Mesenchymal stem cell (in vitro differentiated cells and primary cell): ENCODE measurements around the gene DHDH.

ENCODE experiments used
- DNase-seq: peaks from one replicate; pipeline ENCODE4 v3.0.0-alpha.2; 2013
- H2AFZ ChIP-seq: one replicate; pipeline ENCODE4 v1.6.1; 2013; ENCODE audit warnings: low read depth, mild to moderate bottlenecking, control low read depth, inconsistent platforms, low read length, moderate library complexity
- H2AK5ac ChIP-seq: 2 replicates; pipeline ENCODE4 v1.6.1; 2013; ENCODE audit warnings: low read length, moderate library complexity, mild to moderate bottlenecking, inconsistent platforms; ENCODE audit not compliant: severe bottlenecking
- H2BK120ac ChIP-seq: one replicate; pipeline ENCODE4 v1.6.1; 2013; ENCODE audit warnings: low read depth, mild to moderate bottlenecking, inconsistent platforms, low read length, moderate library complexity
- H2BK12ac ChIP-seq, 2 experiments: one replicate each; pipeline ENCODE4 v1.6.1; 2013; ENCODE audit warnings: inconsistent platforms in 2 of 2, low read length in 2 of 2, mild to moderate bottlenecking in 2 of 2, moderate library complexity in 2 of 2, control low read depth in 1 of 2
- H2BK15ac ChIP-seq: one replicate; pipeline ENCODE4 v1.6.1; 2013; ENCODE audit warnings: mild to moderate bottlenecking, low read depth, inconsistent platforms; ENCODE audit not compliant: poor library complexity, severe bottlenecking
- H2BK5ac ChIP-seq: 2 replicates; pipeline ENCODE4 v1.6.1; 2013; ENCODE audit warnings: low read depth, mild to moderate bottlenecking, low read length, control low read depth, inconsistent platforms; ENCODE audit not compliant: poor library complexity, severe bottlenecking
- H3K14ac ChIP-seq, 2 experiments: one replicate each; pipeline ENCODE4 v1.6.1; 2013; ENCODE audit warnings: inconsistent platforms in 2 of 2, low read length in 2 of 2, control low read depth in 1 of 2, mild to moderate bottlenecking in 1 of 2, moderate library complexity in 1 of 2
- H3K18ac ChIP-seq, 2 experiments: one replicate each; pipeline ENCODE4 v1.6.1; 2013; ENCODE audit warnings: inconsistent platforms in 2 of 2, low read length in 2 of 2, control low read depth in 1 of 2, low read depth in 1 of 2, mild to moderate bottlenecking in 1 of 2
- H3K23ac ChIP-seq, 2 experiments: one replicate each; pipeline ENCODE4 v1.6.1; 2013; ENCODE audit warnings: inconsistent platforms in 2 of 2, low read length in 2 of 2, mild to moderate bottlenecking in 2 of 2, moderate library complexity in 2 of 2, control low read depth in 1 of 2
- H3K27ac ChIP-seq: 2 replicates; pipeline ENCODE4 v1.5.1; 2013; ENCODE audit warnings: mild to moderate bottlenecking, moderate library complexity, low read length, control low read depth, inconsistent platforms; ENCODE audit not compliant: poor library complexity, severe bottlenecking
- H3K27me3 ChIP-seq, 2 experiments: 2 replicates each; pipeline versions ENCODE4 v1.6.1 to v1.7.0; 2013; ENCODE audit warnings: low read length in 2 of 2, mild to moderate bottlenecking in 2 of 2, moderate library complexity in 2 of 2, control low read depth in 1 of 2, inconsistent platforms in 1 of 2; ENCODE audit not compliant: control insufficient read depth in 1 of 2, insufficient read depth in 1 of 2
- H3K36me3 ChIP-seq, 2 experiments: 2 replicates each; pipeline versions ENCODE4 v1.6.1 to v1.7.0; 2013; ENCODE audit warnings: low read length in 2 of 2, control low read depth in 1 of 2, inconsistent platforms in 1 of 2, low read depth in 1 of 2, mild to moderate bottlenecking in 1 of 2; ENCODE audit not compliant: insufficient read depth in 2 of 2, control insufficient read depth in 1 of 2
- H3K4ac ChIP-seq, 2 experiments: one replicate each; pipeline ENCODE4 v1.6.1; 2013; ENCODE audit warnings: inconsistent platforms in 2 of 2, low read length in 2 of 2, mild to moderate bottlenecking in 2 of 2, moderate library complexity in 2 of 2, control low read depth in 1 of 2, low read depth in 1 of 2
- H3K4me1 ChIP-seq: 2 replicates; pipeline ENCODE4 v1.6.1; 2013; ENCODE audit warnings: low read depth, low read length, control low read depth; ENCODE audit not compliant: control insufficient read depth, insufficient read depth
- H3K4me2 ChIP-seq: 2 replicates; pipeline ENCODE4 v1.6.1; 2013; ENCODE audit warnings: low read length, mild to moderate bottlenecking, inconsistent platforms; ENCODE audit not compliant: poor library complexity, severe bottlenecking
- H3K4me3 ChIP-seq, 2 experiments: 2 replicates each; pipeline versions ENCODE4 v1.5.1 to v1.7.0; 2013; ENCODE audit warnings: low read length in 2 of 2, mild to moderate bottlenecking in 2 of 2, control low read depth in 1 of 2, low read depth in 1 of 2; ENCODE audit not compliant: insufficient read depth in 1 of 2
- H3K79me1 ChIP-seq: replicated peaks from 2 replicates; pipeline ENCODE4 v1.6.1; 2013; ENCODE audit warnings: mild to moderate bottlenecking, control low read depth, low read length, inconsistent platforms; ENCODE audit not compliant: poor library complexity, severe bottlenecking
- H3K9ac ChIP-seq: 2 replicates; pipeline ENCODE4 v1.7.0; 2013; ENCODE audit warnings: mild to moderate bottlenecking, low read length, moderate library complexity
- H3K9me3 ChIP-seq: 2 replicates; pipeline ENCODE4 v1.7.0; 2013; ENCODE audit warnings: mild to moderate bottlenecking, low read length; ENCODE audit not compliant: control insufficient read depth
- H4K8ac ChIP-seq: one replicate; pipeline ENCODE4 v1.6.1; 2013; ENCODE audit warnings: inconsistent platforms, mild to moderate bottlenecking, low read length, moderate library complexity
- H4K91ac ChIP-seq: one replicate; pipeline ENCODE4 v1.6.1; 2013; ENCODE audit warnings: mild to moderate bottlenecking, low read length, inconsistent platforms
- WGBS: methylation state at CpG from one replicate; pipeline ENCODE4 v1.1.7; 2013; ENCODE audit warnings: mixed read lengths; 5-methylcytosine and 5-hydroxymethylcytosine counted together

DHDH gene

GRCh38 chr19:48989701-48990291 is 56.3 kb downstream of the DHDH start:
- 92% methylated on average over 17 of the region's 17 CpGs for WGBS
- Histone ChIP-seq H3K4me3 (no peak overlapping the region), H3K4ac (no peak overlapping the region), H4K8ac (no peak overlapping the region), H3K9ac (peak overlapping the region; percentile 44), H3K79me1 (peaks cover 36% of the 10 kb centered on the region), H3K36me3 (peaks cover 49 to 59% of the 10 kb centered on the region in 2 experiments), H2BK12ac (no peak overlapping the region), H3K4me1 (peaks cover 21% of the 10 kb centered on the region), H3K23ac (no peak overlapping the region), H2BK15ac (no peak overlapping the region), H3K4me2 (no peak overlapping the region), H2BK5ac (no peak overlapping the region), H3K14ac (no peak overlapping the region), H3K27me3 (no peaks in the 10 kb centered on the region), H3K18ac (no peak overlapping the region), H2AK5ac (no peak overlapping the region), H3K9me3 (no peaks in the 10 kb centered on the region), H4K91ac (no peak overlapping the region), H3K27ac (no peak overlapping the region), H2BK120ac (no peak overlapping the region), H2AFZ (no peak overlapping the region)
- DNase-seq, result no peak

- Histone ChIP-seq H3K27ac (no peak overlapping the region), H3K79me1 (peaks cover 32% of the 10 kb centered on the region), H3K23ac (no peak overlapping the region), H3K27me3 (no peaks in the 10 kb centered on the region), H3K9me3 (no peaks in the 10 kb centered on the region), H3K4ac (no peak overlapping the region), H3K4me3 (peak overlapping the region in 1 of 2 experiments; percentile 97), H3K36me3 (peaks cover 43 to 53% of the 10 kb centered on the region in 2 experiments), H2AFZ (no peak overlapping the region), H3K4me1 (peaks cover 25% of the 10 kb centered on the region), H3K14ac (no peak overlapping the region), H2BK120ac (no peak overlapping the region), H2BK15ac (no peak overlapping the region), H2BK5ac (no peak overlapping the region), H3K4me2 (no peak overlapping the region), H2AK5ac (no peak overlapping the region), H4K8ac (no peak overlapping the region), H4K91ac (no peak overlapping the region), H2BK12ac (no peak overlapping the region), H3K9ac (peak overlapping the region; percentile 44), H3K18ac (no peak overlapping the region)
- 84% methylated on average over 4 of the region's 4 CpGs for WGBS
- DNase-seq, result no peak
These were observed 56.9 kb downstream of the DHDH start for GRCh38 chr19:48990400-48990799.

- Histone ChIP-seq H3K4ac (no peak overlapping the region), H3K9me3 (no peaks in the 10 kb centered on the region), H3K79me1 (peaks cover 29% of the 10 kb centered on the region), H2BK15ac (peak overlapping the region; percentile 67), H3K4me2 (no peak overlapping the region), H3K27ac (no peak overlapping the region), H4K91ac (peak overlapping the region; percentile 71), H3K4me3 (peak overlapping the region in 1 of 2 experiments; percentile 97), H2AK5ac (no peak overlapping the region), H3K23ac (no peak overlapping the region), H2AFZ (no peak overlapping the region), H3K14ac (no peak overlapping the region), H2BK5ac (no peak overlapping the region), H2BK120ac (no peak overlapping the region), H4K8ac (peak overlapping the region; percentile 24), H3K36me3 (peaks cover 36 to 46% of the 10 kb centered on the region in 2 experiments), H3K27me3 (no peaks in the 10 kb centered on the region), H3K4me1 (peaks cover 25% of the 10 kb centered on the region), H3K9ac (peak overlapping the region; percentile 97), H2BK12ac (no peak overlapping the region), H3K18ac (no peak overlapping the region)
- DNase-seq, result no peak
- 93% methylated on average over 22 of the region's 22 CpGs for WGBS
These were observed 57.6 kb downstream of the DHDH start for GRCh38 chr19:48991011-48991609.

- peak; percentile 91 for DNase-seq
- peak overlapping the region; percentile 24 to 67 for H3K18ac ChIP-seq
- peak overlapping the region; percentile 97 for H3K9ac ChIP-seq
- 44% methylated on average over 8 of the region's 8 CpGs for WGBS
- H3K4me2 ChIP-seq, result peak overlapping the region; percentile 87
- no peak overlapping the region for H2BK15ac ChIP-seq
- H3K23ac ChIP-seq, result peak overlapping the region in 1 of 2 experiments; percentile 27
- peak overlapping the region; percentile 75 to 97 for H3K4me3 ChIP-seq
- no peak overlapping the region for H2AFZ ChIP-seq
- H3K27me3 ChIP-seq, result no peaks in the 10 kb centered on the region
- H3K79me1 ChIP-seq, result peaks cover 25% of the 10 kb centered on the region
- H2BK12ac ChIP-seq, result no peak overlapping the region
- H4K91ac ChIP-seq, result no peak overlapping the region
- no peaks in the 10 kb centered on the region for H3K9me3 ChIP-seq
- H3K27ac ChIP-seq, result peak overlapping the region; percentile 78
- peak overlapping the region; percentile 0 to 74 for H3K4ac ChIP-seq
- H2BK5ac ChIP-seq, result no peak overlapping the region
- no peak overlapping the region for H2BK120ac ChIP-seq
- peaks cover 27 to 39% of the 10 kb centered on the region in 2 experiments for H3K36me3 ChIP-seq
- H3K14ac ChIP-seq, result peak overlapping the region in 1 of 2 experiments; percentile 97
- peak overlapping the region; percentile 3 for H2AK5ac ChIP-seq
- H4K8ac ChIP-seq, result no peak overlapping the region
- peaks cover 25% of the 10 kb centered on the region for H3K4me1 ChIP-seq
These were observed 58.5 kb downstream of the DHDH start for GRCh38 chr19:48991873-48992580.
